OCI-LY7 (cell line): Measurements from ENCODE around the gene TTC6.

Experiments
- CTCF ChIP-seq: fragments of 200-600 bp; sonication (generic); conservative IDR thresholded peaks from 2 replicates; pipeline ENCODE4 v1.5.1; 2014; ENCODE audit warnings: mild to moderate bottlenecking, antibody characterized with exemption, low read length, moderate library complexity, mixed read lengths
- EZH2phosphoT487 ChIP-seq: fragments of 200-600 bp; sonication (generic); IDR thresholded peaks from 2 replicates; pipeline ENCODE4 v1.6.1; 2018; ENCODE audit warnings: low read depth, borderline replicate concordance, mild to moderate bottlenecking, mixed run types, antibody characterized with exemption, low read length, moderate library complexity, mixed read lengths

DNA sequence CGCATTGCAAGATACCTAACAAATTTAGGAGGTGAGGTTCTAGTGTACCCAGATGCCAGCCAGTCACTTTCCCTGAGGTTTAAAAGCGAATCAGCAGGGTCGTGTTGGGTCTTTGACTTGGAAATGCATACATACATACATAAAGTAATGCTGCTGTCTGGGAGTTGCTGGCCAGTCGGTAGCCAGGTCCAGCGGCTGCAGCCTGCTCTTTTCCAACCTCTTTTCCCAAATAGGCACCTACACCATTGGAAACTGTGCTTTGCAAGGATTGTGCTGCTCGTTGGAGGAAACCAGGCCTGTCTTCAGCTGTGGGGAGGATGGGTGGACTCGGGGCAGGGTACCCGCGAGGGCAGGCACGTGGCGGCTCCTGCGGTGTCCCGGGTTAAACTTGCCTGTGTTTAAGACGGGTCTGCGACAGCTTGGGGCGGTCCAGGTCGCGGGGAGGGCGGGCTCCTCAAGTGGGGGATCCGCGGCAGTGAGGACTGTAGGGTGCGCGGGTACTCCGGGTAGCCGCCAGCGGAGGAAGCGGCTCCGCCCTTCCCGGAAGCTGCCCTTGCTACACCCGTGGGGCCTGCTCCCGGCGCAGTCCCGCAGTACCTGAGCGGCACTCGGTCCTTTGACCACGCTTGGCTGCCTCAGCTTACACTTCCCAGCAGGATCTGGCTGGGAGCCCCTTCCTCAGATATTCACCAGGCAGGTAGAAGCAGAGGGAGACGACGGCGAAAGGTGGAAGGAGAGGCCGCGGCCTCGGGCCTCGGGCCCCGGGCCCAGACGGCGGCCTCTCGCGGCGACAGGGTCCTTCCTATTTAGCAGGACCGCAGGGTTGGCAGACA, 2.7 kb downstream of the TTC6 start:
- TF ChIP-seq CTCF (no peak), EZH2phosphoT487 (no peak)
